Bronchial epithelial cell (primary cell): ENCODE data around the gene RAG1. TPM values are rescaled to one million over a fixed set of nuclear protein-coding genes. Genes with fewer than 3 reads are reported as not detected.

Experiments
- DNase-seq: peaks from one replicate; pipeline ENCODE4 v3.0.0-alpha.2; 2010; ENCODE audit warnings: low read depth
- FAIRE-seq: peaks from 2 replicates; lab custom pipeline; 2011; peaks lifted over from hg19 to GRCh38; lab: Jason Lieb, UNC
- H3K27me3 ChIP-seq: 2 replicates; pipeline ENCODE4 v1.5.1; 2011; ENCODE audit warnings: low read length; ENCODE audit not compliant: control insufficient read depth, insufficient read depth
- H3K36me3 ChIP-seq: 2 replicates; pipeline ENCODE4 v1.5.1; 2011; ENCODE audit warnings: low read length; ENCODE audit not compliant: control insufficient read depth, insufficient read depth
- H3K4me3 ChIP-seq: 2 replicates; pipeline ENCODE4 v1.5.1; 2011; ENCODE audit warnings: mild to moderate bottlenecking, low read depth, low read length, control low read depth
- CTCF ChIP-seq: IDR thresholded peaks from 2 replicates; pipeline ENCODE4 v1.5.1; 2011; ENCODE audit warnings: mild to moderate bottlenecking, moderate library complexity, low read length, control low read depth, inconsistent platforms; ENCODE audit not compliant: insufficient read depth, severe bottlenecking
- total RNA-seq: library from RNA; depleted of rRNA; stranded (reverse); fragments of >200 nt; gene quantifications from 2 replicates; pipeline ENCODE4 v1.2.1, GENCODE V29; 2014

Gene RAG1
- total RNA-seq: 1.3 and 1.7 TPM in 2 replicates

- H3K4me3 ChIP-seq: no peak within 1 kb of the TSS
- H3K36me3 ChIP-seq: no peaks in the 10 kb centered on the region
- no peaks in the 10 kb centered on the region for H3K27me3 ChIP-seq
- no peak for TF ChIP-seq CTCF
- FAIRE-seq (no peak), DNase-seq (no peak)
Measured at GRCh38 chr11:36567694-36568093, at the start of gene RAG1. Gene RAG1, plus strand, starts transcription at chr11:36568007. Its CDS starts 5,298 bp downstream, at chr11:36573305.

- no peak overlapping the region for H3K4me3 ChIP-seq
- no peaks in the 10 kb centered on the region for H3K27me3 ChIP-seq
- FAIRE-seq (no peak), DNase-seq (no peak)
- H3K36me3 ChIP-seq: no peaks in the 10 kb centered on the region
- TF ChIP-seq CTCF: no peak
Measured at GRCh38 chr11:36530840-36531239, 37.0 kb upstream of the RAG1 start.

GRCh38 chr11:36532941-36533601 lies 34.7 kb upstream of the RAG1 start:
- DNase-seq (no peak), FAIRE-seq (no peak)
- TF ChIP-seq CTCF: no peak
- Histone ChIP-seq H3K27me3 (no peaks in the 10 kb centered on the region), H3K4me3 (no peak overlapping the region), H3K36me3 (no peaks in the 10 kb centered on the region)

GRCh38 chr11:36534276-36534840 lies 33.4 kb upstream of the RAG1 start:
- Histone ChIP-seq H3K27me3 (no peaks in the 10 kb centered on the region), H3K36me3 (no peaks in the 10 kb centered on the region), H3K4me3 (no peak overlapping the region)
- no peak for FAIRE-seq
- DNase-seq: no peak
- TF ChIP-seq CTCF: no peak

GRCh38 chr11:36540998-36541397 lies 26.8 kb upstream of the RAG1 start:
- DNase-seq: peak; percentile 66
- no peak overlapping the region for H3K4me3 ChIP-seq
- H3K36me3 ChIP-seq: no peaks in the 10 kb centered on the region
- H3K27me3 ChIP-seq: no peaks in the 10 kb centered on the region
- peak; percentile 72 for FAIRE-seq
- peak; percentile 46 for TF ChIP-seq CTCF
